Activated naive CD4-positive, alpha-beta T cell treated with anti-CD3 and anti-CD28 coated beads, Interleukin-2, amount 50 U/mL, for 72 hours (primary cell): Measurements from ENCODE around the gene CIAO2B. TPM values are rescaled to one million over a fixed set of nuclear protein-coding genes. Genes with fewer than 3 reads are reported as not detected.

Experiments used
- ATAC-seq, 2 donors: fragments of 150-1000 bp; cut with Tn5 transposase; 2 replicates each; pipeline ENCODE4 v1.10.0; 2021; ENCODE audit warnings: mild to moderate bottlenecking in 2 of 2, moderate library complexity in 2 of 2
- DNase-seq, 2 donors: peaks; one replicate each; pipeline ENCODE4 v3.0.0; 2021 to 2022; ENCODE audit warnings: low spot score in 2 of 2
- H3K27ac Mint-ChIP-seq, 2 donors: one replicate each; pipeline ENCODE4 v1.8.0; 2022; ENCODE audit warnings: mild to moderate bottlenecking in 2 of 2, mixed read lengths in 2 of 2
- H3K36me3 Mint-ChIP-seq, 2 donors: one replicate each; pipeline ENCODE4 v1.8.0; 2022; ENCODE audit warnings: mixed read lengths in 2 of 2
- H3K9me3 Mint-ChIP-seq, 2 donors: one replicate each; pipeline ENCODE4 v1.8.0; 2022; ENCODE audit warnings: mixed read lengths in 2 of 2
- total RNA-seq, 2 donors: library from RNA; stranded (reverse); gene quantifications; one replicate each; pipeline ENCODE4 v1.2.3, GENCODE V29; 2022

CIAO2B gene
- total RNA-seq, 2 donors from 2014 or later = 169 to 196 TPM

DNA sequence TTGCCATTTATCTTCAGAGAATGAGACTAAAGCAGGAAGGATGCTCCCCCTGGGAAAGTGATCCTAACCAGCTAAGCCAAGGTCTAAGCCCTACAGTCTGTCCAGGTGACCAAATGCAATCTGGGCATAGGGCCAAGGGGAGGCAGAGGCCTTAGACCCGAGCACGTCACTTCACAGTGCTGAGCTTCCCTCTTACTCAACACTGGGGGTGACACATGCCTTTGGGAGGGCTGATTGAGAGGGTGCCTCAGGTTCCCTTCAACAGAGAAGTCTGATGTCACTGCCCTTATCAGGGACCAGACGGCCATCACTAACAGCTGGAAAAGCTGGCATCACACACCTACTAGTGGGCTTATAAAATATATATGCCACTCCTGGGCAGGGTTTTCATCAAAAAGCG is 4.0 kb downstream of the CIAO2B start:
- Mint-ChIP-seq H3K27ac (peak overlapping the region in 1 of 2 donors; percentile 57), H3K9me3 (no peaks in the 10 kb centered on the region), H3K36me3 (peaks cover 24 to 37% of the 10 kb centered on the region in 2 donors)
- no peak for ATAC-seq
- no peak for DNase-seq

DNA sequence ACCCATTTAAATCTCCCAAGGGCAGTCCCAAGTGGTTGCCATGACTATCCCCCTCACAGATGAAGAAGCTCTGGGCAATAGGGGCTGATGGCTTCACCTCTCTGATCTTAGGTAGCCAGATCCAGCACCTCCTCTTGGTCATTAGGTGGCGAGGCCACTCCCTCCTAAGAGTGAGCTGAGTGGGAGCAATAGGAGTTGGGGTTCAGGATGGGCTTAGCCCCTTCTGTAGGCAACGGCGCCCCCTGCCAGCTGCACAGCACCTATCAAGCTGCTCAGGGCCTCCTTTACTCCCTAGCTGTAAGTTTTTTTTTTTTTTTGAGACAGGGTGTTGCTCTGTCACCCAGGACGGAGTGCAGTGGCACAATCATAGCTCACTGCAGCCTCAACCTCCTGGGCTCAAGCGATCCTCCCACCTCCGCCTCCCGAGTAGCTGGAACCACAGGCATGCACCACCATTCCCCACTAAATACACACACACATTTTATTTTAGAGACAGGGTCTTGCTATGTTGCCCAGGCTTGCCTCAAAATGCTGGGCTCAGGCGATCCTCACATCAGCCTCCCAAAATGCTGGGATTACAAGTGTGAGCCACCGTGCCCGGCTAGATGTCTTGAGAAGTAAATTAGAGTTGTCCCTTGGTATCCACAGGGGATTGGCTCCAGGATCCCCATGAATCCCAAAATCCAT is 5.4 kb downstream of the CIAO2B start:
- ATAC-seq (peak; percentile 30 to 56), DNase-seq (peak in 1 of 2 donors; percentile 63)
- no peaks in the 10 kb centered on the region for H3K9me3 Mint-ChIP-seq
- H3K27ac Mint-ChIP-seq = peak overlapping the region in 1 of 2 donors; percentile 96
- H3K36me3 Mint-ChIP-seq = peaks cover 11 to 23% of the 10 kb centered on the region in 2 donors

DNA sequence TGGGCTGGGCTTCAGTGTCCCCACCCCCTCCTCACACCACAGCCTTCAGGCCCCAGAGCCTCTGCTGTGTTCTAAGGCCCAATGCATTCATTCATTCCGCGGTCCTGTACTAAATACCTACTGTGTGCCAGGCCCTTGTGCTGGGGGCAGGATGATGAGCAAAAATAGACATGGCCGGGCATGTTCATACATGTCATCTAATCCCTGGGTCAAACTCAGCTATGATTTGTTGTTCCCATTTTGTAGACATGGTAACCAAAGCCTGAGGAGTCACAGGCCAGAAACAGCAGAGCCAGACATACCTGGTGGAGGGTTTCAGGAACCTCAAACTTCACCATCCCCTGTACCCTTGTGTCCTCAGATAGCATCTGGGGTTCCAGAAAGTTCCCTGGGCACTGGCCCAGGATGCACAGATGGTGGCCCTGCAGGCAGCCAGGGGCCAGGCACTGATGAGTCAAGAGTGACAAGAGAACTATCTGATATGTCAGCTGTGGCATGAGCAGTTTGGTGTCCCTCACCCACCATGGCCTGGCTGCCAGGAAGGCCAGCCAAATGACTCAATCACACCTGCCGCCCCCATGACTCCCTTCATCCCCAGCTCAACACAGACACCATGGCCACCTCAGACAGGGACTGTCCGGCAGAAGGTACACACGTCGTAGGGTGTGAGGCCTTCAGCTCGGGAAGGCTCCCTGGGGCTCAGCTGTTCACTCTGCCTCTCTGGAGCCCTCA is 6.1 kb downstream of the CIAO2B start:
- peaks cover 3 to 16% of the 10 kb centered on the region in 2 donors for H3K36me3 Mint-ChIP-seq
- peak overlapping the region in 1 of 2 donors; percentile 96 for H3K27ac Mint-ChIP-seq
- H3K9me3 Mint-ChIP-seq = no peaks in the 10 kb centered on the region
- ATAC-seq (peak; percentile 12 to 83), DNase-seq (peak in 1 of 2 donors; percentile 82)

DNA sequence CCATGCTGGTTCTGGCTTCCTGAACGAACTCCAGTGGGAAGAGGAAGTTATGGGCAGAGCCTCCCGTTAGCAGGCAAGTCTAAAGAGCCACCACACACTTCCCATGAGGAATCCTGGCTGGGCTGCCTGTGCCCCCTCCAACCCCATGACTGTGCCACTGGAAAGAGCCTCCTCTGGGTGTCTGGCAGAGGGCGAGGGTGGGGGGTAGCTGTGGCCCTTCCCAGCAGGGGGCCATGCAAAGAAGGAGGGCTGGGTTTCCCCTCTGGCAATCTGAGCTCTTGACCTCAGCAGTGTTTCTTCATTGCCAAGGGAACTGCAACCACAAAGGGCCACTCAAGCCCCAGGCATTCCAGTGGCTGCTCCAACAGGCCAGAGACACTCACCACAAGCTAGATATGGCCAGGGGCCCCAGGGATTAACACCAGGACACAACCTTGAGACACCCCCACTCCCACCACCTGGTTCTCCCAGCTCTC is 7.2 kb downstream of the CIAO2B start:
- Mint-ChIP-seq H3K9me3 (no peaks in the 10 kb centered on the region), H3K36me3 (peaks cover 0 to 8% of the 10 kb centered on the region in 2 donors), H3K27ac (peak overlapping the region in 1 of 2 donors; percentile 96)
- no peak for ATAC-seq
- no peak for DNase-seq

DNA sequence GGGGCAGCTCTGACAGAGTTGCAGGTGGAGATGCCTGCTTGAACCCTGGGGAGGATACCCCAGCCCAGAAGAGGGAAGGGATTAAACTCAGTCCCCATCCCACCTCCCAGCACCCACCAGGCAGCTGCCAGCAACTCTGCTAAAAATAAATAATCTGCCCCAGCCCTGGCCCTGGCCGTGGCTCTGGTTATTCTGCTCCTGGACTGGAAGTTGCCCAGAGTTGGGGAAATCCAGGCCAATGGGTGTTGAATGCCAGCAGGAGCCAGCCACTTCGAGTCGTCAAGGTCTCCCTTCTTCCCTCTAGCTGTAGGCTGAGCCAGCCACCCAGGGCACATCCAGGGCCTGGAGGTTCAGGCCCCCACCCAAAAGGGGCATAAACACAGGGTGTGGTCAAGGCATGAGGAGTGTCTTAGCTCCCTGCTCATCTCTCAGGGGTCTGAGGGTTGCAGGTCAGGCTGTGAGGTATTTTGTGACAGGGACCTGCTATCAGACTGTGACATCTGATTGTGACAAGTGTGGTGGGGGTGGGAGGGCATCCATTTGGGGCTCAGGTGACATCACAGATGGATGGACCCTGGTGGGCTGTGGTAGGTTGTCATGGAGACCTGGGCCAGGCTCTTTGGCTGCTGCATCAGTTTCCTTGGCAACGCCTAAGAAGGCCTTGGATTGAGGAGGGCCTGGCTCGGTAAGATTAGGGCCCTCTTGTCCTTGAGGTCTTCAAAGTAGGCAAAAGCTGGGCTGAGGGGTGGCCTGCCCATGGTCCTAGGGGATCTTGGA is 7.8 kb downstream of the CIAO2B start:
- peak overlapping the region in 1 of 2 donors; percentile 96 for H3K27ac Mint-ChIP-seq
- peaks cover 0 to 8% of the 10 kb centered on the region in 2 donors for H3K36me3 Mint-ChIP-seq
- DNase-seq (no peak), ATAC-seq (no peak)
- no peaks in the 10 kb centered on the region for H3K9me3 Mint-ChIP-seq

DNA sequence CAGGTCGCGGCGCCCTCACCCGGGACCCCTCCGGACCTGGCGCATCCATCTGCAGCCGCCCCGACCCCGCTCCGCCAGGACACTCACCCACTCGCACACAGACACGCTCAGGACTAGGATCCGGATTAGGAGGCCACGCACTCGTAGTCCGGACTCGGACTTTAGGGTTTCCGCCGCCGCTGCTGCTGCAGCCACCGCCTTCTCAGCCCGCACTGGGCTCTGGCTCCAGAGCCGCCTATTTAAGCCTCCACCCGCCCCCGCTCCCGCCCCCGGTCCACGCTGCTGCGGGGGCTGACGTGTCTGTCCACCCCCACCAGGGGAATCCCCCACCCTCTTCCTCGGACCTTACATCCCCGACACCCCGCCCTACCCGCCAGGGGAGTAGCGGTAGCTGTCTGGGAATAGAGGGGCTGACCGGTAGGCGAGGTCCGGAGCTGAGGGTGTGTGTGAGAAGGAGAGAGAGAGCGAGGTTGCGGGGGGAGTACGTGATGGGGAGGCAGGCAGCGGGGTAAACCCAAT is 8.8 kb downstream of the CIAO2B start, which contains the start of gene RRAD:
Gene RRAD (minus strand): TSS at position 214 of the 519 bp plus-strand sequence. CDS start 356 bp downstream, outside the sequence.
- H3K27ac Mint-ChIP-seq = peak within 1 kb of the TSS in 1 of 2 donors; percentile 96
- H3K36me3 Mint-ChIP-seq = peaks cover 0 to 8% of the 10 kb centered on the region in 2 donors
- no peaks in the 10 kb centered on the region for H3K9me3 Mint-ChIP-seq
- no peak for ATAC-seq
- DNase-seq = no peak

DNA sequence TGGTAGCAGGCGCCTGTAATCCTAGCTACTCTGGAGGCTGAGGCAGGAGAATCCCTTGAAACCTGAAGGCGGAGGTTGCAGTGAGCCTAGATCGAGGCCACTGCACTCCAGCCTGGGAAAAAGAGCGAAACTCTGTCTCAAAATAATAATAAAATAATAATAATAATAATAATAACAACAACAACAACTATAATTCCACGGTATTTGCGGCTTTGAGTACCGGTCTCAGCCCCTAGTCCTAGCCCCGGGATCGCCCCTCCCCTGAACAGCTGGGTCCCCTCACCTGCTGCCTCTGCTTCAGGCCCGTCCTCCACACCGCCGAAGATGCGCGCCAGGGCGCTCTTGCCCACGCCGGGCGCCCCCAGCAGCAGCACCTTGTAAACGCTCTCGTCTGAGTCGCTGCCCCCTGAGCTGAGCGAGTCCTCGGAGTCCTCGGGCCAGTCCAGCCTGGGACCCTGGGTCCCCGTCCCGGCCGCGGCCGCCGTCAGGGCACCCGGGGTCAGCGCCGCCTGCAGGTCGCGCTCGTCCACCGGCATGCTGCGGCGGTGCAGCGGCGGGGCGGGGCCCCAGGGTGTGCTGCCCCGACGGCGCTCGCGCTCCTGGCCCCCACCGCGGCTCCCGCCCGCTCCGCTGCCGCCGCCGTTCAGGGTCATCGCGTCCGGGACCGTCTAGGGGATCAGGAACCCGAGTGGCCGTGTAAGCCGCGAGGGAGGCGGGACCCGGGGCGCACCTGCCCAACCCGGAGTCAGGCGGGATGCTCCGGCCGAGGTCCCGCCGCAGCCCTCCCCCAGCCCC is 9.5 kb downstream of the CIAO2B start:
- no peak overlapping the region for H3K27ac Mint-ChIP-seq
- peaks cover 0 to 8% of the 10 kb centered on the region in 2 donors for H3K36me3 Mint-ChIP-seq
- ATAC-seq (peak; percentile 29 to 79), DNase-seq (peak in 1 of 2 donors; percentile 68)
- H3K9me3 Mint-ChIP-seq = no peaks in the 10 kb centered on the region

DNA sequence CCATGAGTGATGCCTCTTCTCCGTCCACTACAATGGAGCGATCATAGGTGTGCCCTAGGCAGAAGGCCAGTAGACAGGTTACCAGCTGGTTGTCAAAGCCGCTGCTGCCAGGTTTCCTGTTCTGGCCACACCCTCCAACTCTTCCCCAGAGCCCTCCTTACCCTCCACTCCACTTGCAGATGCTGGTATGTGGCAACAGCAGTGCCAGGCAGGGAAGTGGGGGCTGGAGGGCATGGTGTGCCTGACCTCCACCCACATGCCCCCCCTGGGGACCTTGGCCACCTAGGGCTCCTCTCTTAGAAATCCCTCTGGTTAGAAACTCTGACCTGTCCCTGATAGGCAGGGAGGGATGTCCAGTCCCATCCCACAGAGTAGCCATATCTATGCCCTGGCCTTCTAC is 10.3 kb downstream of the CIAO2B start:
- Mint-ChIP-seq H3K9me3 (no peaks in the 10 kb centered on the region), H3K36me3 (peaks cover 0 to 8% of the 10 kb centered on the region in 2 donors), H3K27ac (no peak overlapping the region)
- no peak for DNase-seq
- ATAC-seq = no peak

DNA sequence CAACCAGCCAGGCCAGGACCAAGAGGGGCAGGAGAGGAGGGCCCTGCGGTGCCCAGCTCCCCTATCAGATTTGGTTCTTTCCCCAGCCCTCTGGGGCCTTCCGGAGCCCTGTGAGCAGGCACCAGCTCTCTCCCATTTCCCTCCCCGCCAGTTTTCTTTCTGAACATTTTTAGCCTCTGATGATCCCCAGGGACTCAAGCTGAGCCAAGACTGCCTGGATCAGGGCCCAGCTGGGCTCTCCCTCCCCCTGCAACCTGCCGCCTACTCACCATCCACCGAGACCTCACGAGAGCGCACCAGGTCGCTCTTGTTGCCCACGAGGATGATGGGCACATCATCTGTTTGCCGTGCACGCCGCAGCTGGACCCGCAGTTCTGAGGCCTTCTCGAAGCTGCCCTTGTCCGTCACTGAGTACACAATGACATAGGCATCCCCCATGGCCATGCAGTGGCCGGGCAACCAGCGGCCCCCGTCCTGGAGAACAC is 10.9 kb downstream of the CIAO2B start:
- DNase-seq = no peak
- Mint-ChIP-seq H3K36me3 (peaks cover 0 to 8% of the 10 kb centered on the region in 2 donors), H3K27ac (no peak overlapping the region), H3K9me3 (no peaks in the 10 kb centered on the region)
- ATAC-seq = no peak

DNA sequence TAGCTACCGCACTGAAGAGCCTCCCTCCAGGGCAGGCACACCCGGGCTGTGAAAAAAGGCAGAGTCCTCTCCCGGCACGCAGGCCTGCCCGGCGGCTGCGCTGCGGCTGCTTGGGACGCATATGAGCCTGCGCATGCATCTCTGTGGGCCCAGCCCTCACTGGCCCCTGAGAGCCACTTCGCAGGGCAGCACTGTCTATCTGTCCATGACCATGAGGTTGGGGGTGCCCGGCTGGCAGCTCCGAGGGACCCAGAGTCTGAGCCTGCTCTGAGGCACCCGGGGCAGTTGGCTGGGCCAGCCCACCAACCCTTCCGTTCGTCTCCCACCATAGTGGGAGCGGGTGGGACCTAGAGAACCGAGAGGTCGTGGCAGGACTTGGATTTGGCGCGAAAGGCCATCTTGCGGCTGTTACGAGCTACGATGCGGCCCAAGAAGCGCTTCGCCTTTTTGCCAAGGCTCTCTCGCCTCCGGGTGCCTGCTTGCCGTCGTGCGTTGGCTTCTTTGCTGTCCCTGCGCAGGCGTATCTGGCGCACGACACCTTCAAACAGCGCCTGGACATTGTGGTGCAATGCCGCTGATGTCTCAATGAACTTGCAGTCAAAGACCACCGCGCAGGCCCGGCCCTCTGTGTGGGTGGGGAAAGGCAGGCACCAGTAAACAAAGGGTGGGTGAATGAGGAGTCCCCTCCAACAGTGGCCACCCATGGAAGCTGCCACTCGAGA is 12.3 kb downstream of the CIAO2B start:
- DNase-seq (no peak), ATAC-seq (no peak)
- no peaks in the 10 kb centered on the region for H3K9me3 Mint-ChIP-seq
- no peaks in the 10 kb centered on the region for H3K36me3 Mint-ChIP-seq
- no peak overlapping the region for H3K27ac Mint-ChIP-seq

DNA sequence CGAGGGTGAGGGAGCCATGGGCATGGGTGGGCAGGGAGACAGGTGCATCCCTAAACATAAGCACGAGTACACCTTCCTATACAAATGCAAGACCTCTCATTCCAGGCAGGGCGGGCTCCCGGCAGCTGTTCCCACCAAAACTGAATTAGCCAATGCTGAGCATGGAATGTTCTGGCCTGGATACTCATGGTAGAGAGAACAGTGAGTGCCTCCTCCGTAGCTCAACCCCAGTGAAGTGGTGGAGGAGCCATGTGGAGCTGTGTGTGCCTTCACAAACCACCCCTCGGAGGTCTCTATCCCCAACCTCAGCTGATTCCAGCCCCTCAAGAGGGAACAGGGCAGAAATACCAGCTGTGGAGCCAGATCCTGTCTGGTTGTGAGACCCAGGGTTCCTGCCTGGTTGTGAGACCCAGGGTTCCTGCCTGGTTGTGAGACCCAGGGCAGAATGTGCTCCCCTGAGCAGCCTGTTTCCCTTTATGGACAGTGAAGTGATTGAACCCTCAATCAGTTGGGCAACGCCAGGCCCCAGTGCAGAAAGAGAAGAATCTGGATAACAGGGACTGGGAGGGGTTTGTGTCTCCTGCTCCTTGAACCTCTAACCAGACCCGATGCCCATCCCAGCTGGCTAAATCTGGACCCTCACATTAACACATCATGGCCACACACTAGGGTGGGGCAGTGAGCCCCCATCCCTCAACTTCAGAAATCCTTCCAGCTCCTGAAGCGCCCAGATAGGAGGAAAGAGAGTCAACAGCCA is 13.1 kb downstream of the CIAO2B start:
- Mint-ChIP-seq H3K36me3 (no peaks in the 10 kb centered on the region), H3K9me3 (no peaks in the 10 kb centered on the region)

DNA sequence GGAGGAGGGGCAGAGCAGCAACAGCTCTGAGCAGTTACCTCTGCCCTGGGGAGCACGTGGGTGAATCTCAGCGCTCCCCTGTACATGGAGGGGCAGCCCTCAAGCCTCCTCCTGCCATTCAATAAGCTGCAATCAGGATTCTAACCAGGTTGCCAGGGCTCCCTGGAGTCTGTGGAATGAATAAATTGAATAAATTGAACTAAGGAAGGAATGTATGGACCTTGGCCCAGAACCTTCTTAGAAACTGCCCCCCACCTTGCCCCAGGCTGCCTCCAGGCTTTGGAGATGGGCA is 14.0 kb downstream of the CIAO2B start:
- Mint-ChIP-seq H3K27ac (no peak overlapping the region), H3K36me3 (no peaks in the 10 kb centered on the region), H3K9me3 (no peaks in the 10 kb centered on the region)
- ATAC-seq = no peak
- no peak for DNase-seq

More for the DNA sequence above, 13.1 kb downstream of the CIAO2B start:
- DNase-seq (no peak), ATAC-seq (no peak)
- H3K27ac Mint-ChIP-seq = no peak overlapping the region

DNA sequence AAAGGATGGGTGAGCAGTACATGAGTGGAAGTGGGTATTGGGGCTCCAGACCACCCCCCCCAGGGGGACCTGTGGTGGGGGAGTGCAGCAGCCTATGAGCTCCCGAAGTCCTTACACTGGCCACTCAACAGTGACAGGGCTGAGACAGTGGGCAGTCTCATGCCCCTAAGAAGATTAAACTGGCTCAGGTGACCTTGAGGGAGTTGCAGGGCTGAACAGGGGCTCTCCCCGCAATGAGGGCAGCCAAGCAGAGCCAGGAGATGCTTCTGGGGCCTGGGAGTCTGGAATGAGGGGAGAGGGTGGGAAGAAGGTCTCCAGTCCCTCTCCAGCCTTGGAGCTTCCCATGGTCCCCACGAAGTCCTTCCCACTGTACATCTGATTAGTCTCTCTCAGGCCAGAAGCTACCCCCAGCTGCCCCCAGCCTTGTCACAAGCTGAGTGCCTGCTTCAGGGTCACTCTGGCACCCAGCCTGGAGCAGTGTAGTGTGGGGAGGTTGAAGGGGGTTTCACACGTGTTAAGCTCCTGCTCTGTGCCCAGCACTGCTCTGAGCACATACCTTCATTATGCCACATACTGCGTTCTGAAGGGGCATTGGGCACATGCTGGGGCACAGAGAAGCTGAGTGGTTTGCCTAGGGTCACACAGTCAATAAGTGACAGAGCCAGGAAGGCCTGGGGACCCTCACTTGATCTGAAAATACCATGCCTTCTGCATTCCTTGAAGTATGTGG is 14.5 kb downstream of the CIAO2B start:
- ATAC-seq = no peak
- DNase-seq = no peak
- H3K36me3 Mint-ChIP-seq = no peaks in the 10 kb centered on the region
- no peak overlapping the region for H3K27ac Mint-ChIP-seq
- no peaks in the 10 kb centered on the region for H3K9me3 Mint-ChIP-seq

DNA sequence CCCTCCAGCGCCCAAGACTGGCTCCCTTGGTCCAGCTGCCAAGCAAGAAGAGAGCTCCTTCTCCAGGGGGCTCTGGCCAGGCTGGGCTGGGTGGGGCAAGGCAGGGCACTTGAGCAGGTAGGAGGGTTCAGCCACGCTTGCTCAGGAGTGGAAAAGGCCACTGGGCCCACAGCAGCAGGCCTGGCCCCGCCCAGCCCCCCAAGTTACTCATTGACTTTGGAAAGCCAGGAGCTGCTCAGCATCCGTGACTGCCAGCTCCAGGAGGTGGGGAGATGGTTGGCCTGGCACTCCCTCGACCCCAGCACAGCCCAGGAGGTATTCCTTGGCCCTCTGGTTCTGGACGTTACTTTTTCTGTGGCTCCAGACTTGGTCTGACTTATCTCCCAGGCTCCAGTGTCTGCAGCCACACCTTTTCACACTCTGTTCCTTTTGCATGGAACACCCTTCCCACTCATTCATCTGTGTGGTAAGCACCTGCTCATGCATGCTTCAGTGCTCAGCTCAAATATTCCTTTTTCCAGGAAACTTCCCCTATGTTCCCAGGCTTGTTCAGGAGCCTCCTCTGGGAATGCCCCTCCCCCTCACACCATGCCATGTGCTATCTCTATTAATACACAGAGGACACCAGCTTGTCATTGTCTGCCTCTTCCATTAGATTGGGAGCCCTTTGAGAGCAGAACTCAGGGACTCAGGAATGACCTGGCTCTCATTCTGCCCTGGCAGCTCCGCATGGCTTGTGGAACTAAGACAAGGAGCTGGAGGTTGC is 15.2 kb downstream of the CIAO2B start, which contains the start of gene CDH16:
Gene CDH16 (minus strand): TSS at position 83 of the 766 bp plus-strand sequence. CDS start 820 bp downstream, outside the sequence.
- no peaks in the 10 kb centered on the region for H3K36me3 Mint-ChIP-seq
- ATAC-seq = no peak
- H3K9me3 Mint-ChIP-seq = no peaks in the 10 kb centered on the region
- no peak for DNase-seq
- no peak within 1 kb of the TSS for H3K27ac Mint-ChIP-seq
